GM12872 (cell line): ENCODE measurements around the gene PGGHG.

Experiments
- CTCF ChIP-seq: IDR thresholded peaks from 3 replicates; pipeline ENCODE4 v1.5.1; 2011; ENCODE audit warnings: low read depth, mild to moderate bottlenecking, low read length, moderate library complexity; ENCODE audit not compliant: insufficient read depth

The PGGHG gene

GRCh38 chr11:288478-289397 is at the start of gene PGGHG:
TSS of gene PGGHG (plus strand) at chr11:289126. CDS start at chr11:289817, 691 bp downstream.
- TF ChIP-seq CTCF: no peak

GRCh38 chr11:240315-240714 is 48.6 kb upstream of the PGGHG start:
- no peak for TF ChIP-seq CTCF

- TF ChIP-seq CTCF: no peak
Observed at GRCh38 chr11:241634-242033, 47.3 kb upstream of the PGGHG start.

GRCh38 chr11:244376-244775 is 44.5 kb upstream of the PGGHG start:
- TF ChIP-seq CTCF: no peak

- no peak for TF ChIP-seq CTCF
Observed at GRCh38 chr11:249062-249461, 39.9 kb upstream of the PGGHG start.

- TF ChIP-seq CTCF: no peak
Observed at GRCh38 chr11:250274-250673, 38.7 kb upstream of the PGGHG start.

- TF ChIP-seq CTCF: peak; percentile 86
Observed at GRCh38 chr11:250740-251299, 38.1 kb upstream of the PGGHG start.
